NCI-H2196 treated with DMSO at 0.1 percent for 48 hours (cell line): Measurements from ENCODE around the gene KLF6.

ENCODE experiments used
- DNase-seq: peaks from one replicate; lab custom pipeline; 2025; ENCODE audit not compliant: unreplicated experiment; lab: John Stamatoyannopoulos, UW

Gene KLF6

GRCh38 chr10:3784510-3785250 is at the start of gene KLF6:
TSS of gene KLF6 (minus strand) at chr10:3785209. CDS start at chr10:3785014, 195 bp downstream.
- DNase-seq, result no peak

GRCh38 chr10:3834404-3834803 is 49.4 kb upstream of the KLF6 start:
- DNase-seq, result no peak

GRCh38 chr10:3833046-3833445 is 48.0 kb upstream of the KLF6 start:
- DNase-seq, result no peak

GRCh38 chr10:3832022-3832786 is 47.2 kb upstream of the KLF6 start:
- no peak for DNase-seq

- no peak for DNase-seq
Measured at GRCh38 chr10:3831608-3832007, 46.6 kb upstream of the KLF6 start.

- no peak for DNase-seq
Measured at GRCh38 chr10:3830946-3831345, 45.9 kb upstream of the KLF6 start.

- no peak for DNase-seq
Measured at GRCh38 chr10:3829156-3830050, 44.4 kb upstream of the KLF6 start.

- no peak for DNase-seq
Measured at GRCh38 chr10:3828404-3829155, 43.6 kb upstream of the KLF6 start.

GRCh38 chr10:3827768-3828403 is 42.9 kb upstream of the KLF6 start:
- DNase-seq, result no peak

- DNase-seq, result no peak
Measured at GRCh38 chr10:3827266-3827665, 42.3 kb upstream of the KLF6 start.

GRCh38 chr10:3825862-3826351 is 40.9 kb upstream of the KLF6 start:
- no peak for DNase-seq

- DNase-seq, result no peak
Measured at GRCh38 chr10:3825244-3825643, 40.2 kb upstream of the KLF6 start.

- no peak for DNase-seq
Measured at GRCh38 chr10:3822541-3823330, 37.7 kb upstream of the KLF6 start.

- DNase-seq, result no peak
Measured at GRCh38 chr10:3820255-3820654, 35.2 kb upstream of the KLF6 start.

- no peak for DNase-seq
Measured at GRCh38 chr10:3816995-3817394, 32.0 kb upstream of the KLF6 start.

- DNase-seq, result no peak
Measured at GRCh38 chr10:3814838-3815220, 29.8 kb upstream of the KLF6 start.

- no peak for DNase-seq
Measured at GRCh38 chr10:3813986-3814837, 29.2 kb upstream of the KLF6 start.

GRCh38 chr10:3813267-3813666 is 28.3 kb upstream of the KLF6 start:
- no peak for DNase-seq
